C1 segment of cervical spinal cord (tissue), 14 donors: ENCODE data around the gene MAP3K12.
A peak's percentile ranks its signal among the peaks of the same experiment; 100 is the strongest.
"Not testable (repeated sequence)": the region's sequence is repeated elsewhere in the genome, so short reads cannot be mapped to it uniquely, and the experiment has no call there.

ENCODE experiments used
- DNase-seq, 14 donors: peaks; one replicate each; lab custom pipeline; 2025; lab: John Stamatoyannopoulos, UW

Gene MAP3K12

DNA sequence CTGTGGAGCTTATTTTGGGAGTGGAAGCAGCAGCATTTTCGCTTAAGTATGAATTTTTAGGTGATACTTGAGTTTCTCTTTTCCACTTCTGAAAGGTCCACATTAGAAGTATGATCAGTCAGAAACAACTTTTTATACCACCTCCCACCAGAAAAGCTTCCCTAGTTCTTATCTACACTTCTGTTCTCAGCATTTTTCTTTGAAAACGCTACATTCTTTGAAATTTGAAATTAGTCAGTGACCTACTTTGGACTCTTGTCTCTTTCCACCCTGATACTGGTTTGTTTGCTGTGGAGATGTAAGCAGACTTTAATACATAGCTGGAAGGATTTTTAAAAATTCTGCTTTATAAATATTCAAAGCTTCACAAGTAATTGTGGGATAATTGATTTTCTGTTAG lies 25.2 kb downstream of the MAP3K12 start:
- no peak for DNase-seq

DNA sequence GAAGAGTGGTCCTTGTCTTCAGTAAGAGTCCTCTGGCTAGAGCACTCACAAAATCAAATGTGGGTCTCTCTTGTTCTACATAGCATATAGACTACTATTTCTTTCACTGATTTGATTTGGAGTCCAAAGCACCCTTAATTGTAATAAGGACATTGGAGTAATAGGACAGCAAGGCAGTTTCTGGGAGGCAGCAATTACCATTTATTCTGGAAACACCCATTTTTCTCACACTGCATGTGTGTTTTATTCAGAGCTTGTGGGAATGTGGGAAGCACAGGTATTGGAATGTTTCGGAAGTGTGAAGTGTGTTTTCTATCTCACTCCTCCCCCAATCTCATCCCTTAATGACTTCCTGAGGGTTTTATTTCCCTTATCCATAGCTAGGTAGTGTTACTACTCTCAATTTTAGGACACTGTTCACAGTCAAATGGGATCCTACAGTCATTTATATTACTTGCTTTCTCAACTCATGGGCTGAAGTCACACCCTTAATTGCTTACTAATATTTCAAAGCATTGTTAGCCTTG lies 27.1 kb downstream of the MAP3K12 start:
- no peak for DNase-seq

DNA sequence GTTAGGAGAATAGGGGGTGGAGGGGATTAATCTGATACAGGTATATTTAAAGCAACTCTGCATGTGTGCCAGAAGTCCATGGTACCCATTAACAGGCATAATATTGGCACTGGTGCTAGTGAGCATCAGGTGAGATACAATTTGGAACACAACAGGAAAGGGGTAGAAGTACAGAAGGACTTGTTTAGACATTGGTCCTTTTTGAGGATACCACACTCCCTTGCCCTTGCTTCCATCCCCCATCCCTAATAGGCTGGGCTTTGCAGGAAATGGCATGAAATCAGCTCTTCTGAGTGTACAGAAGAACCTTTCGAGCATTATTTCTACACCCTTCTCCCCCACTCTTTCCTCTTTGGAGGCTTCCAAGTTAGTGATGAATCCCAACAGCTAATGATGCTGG lies 31.0 kb downstream of the MAP3K12 start:
- no peak for DNase-seq

DNA sequence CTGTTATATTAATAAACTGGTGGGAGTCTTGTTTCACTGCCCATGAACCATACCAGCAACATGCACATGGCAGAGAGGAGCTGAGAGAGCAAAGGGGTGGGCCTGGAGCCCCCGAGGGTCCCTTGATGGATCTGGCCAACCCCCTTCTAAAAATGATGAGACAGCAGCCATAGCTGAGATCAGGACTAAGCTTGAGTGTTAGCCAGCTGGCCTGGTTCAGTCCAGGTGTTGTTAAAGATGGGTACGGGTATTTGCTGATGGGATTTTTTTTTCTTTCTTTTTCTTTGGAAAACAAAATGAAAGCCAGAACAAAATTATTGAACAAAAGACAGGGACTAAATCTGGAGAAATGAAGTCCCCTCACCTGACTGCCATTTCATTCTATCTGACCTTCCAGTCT lies 31.4 kb downstream of the MAP3K12 start:
- no peak for DNase-seq

DNA sequence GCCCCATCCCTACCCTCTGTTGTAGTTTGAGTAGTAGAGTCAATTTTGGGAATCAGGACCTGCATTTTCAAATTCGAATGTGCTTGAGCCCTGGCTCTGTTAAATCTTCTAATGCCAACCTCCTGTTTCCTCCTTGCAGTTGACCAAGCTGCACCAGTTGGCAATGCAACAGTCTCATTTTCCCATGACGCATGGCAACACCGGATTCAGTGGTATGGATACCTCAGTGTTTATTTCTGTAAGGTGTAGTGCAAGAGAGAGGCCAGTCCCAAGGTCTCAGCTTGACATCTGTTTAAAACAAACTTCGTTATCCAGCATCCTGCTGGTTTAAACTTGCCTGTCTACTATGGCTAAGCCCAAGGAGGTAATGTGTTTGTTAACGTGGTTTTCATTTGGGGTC lies 32.2 kb downstream of the MAP3K12 start:
- no peak for DNase-seq

DNA sequence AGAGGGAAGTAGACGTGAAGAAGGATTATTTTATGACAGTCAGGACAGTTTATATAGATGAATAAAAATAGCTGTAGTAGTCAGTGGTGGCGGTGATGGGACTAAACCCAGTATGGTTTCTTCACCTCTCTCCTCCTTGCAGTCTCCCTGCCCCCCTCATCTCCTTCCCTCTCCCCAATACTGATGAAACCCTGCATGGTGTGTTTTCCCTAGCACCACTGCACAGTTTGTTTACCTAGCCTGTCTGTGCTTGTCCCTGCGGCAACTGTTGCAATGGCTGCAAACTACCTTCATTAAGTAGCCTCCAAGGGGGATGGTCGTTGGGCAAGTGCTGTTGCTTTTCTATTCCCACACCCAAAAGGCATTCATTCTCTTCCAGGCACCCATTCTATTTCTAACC lies 32.6 kb downstream of the MAP3K12 start:
- no peak for DNase-seq

DNA sequence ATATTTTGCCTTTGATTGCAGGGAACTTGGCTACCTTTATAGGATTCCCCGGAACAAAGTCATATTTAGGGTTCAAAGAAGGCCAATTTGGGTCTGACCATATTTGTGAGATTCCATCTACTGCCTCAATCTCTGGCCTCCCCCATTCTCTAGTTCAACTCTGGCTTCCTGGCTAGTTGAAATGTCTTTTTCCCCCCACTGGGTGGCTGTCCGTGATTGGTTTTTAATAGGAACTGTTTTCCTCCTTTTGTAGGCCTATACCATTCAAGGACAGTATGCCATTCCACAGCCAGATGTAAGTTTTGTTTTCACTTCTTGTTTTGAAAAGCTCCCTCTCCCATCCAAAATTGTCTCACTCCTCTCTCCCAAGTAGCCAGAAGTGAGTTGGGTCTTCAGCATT lies 33.6 kb downstream of the MAP3K12 start:
- DNase-seq: no peak

DNA sequence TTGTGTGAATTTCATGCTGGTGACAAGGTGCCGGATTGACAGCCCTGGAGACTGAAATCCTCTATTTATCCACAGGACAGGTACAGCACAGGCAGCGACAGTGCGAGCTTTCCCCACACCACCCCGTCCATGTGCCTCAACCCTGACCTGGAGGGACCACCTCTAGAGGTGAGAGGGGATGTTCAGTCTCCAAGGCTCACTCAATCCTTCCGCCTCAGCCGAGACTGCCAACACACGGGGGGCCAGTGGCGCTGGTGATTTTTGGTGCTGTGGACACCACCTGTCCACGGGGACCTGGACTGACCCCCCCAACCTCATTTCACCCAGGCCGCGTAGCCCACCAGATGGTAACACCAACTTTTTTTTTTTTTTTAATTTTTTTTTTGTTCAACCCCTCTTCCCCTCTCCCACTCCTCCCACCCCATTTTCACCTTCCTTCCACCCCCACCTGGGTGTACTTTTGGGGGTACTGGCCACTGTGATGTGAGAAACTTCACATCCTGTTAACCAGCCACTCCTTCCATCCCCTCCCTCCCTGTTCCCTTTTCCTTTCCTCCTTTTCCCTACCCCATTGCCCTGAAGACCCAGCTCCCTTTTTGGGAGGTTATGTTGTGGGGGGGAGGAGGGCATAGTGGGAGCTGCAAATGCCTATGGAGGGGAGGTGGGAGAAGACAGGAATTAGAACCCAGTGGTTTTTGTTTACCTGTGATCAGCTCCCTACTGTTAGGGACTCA lies 34.4 kb downstream of the MAP3K12 start:
- no peak for DNase-seq

DNA sequence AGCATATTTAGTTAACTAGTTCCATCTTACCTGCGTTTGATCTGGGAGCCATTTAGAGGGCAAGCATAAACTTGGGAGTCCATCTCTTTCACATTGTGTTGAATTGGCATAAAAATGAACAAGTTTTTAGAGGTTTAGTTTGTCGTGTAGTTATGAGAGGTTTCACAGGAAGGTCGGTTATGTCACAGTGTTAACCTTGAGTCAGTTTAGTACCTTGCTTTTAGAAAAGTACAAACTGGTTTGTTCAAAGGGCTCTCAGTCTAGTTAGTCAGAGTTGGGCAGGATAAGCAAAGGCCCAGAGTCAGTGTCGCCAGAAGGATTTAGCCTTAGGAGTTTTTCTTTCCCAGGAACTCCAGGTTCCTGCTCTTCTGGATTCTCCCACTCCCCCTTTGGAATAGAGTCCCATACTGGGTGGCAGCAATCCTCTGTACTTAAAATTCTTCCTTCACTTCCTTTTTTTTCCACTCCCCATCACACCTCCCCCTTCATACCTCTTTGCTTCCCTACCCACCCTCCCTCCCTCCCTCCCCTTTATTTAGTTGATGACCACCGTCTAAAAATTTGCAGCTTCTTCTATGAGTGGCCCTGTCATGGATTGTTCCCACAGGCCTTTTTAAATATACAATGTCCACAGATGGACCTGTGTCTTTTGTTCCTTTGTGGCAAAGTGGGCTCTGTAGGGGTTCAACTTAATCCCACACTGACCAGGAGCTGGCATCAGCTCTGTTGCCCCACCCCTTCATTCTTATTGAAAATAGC lies 35.3 kb downstream of the MAP3K12 start:
- DNase-seq: no peak

DNA sequence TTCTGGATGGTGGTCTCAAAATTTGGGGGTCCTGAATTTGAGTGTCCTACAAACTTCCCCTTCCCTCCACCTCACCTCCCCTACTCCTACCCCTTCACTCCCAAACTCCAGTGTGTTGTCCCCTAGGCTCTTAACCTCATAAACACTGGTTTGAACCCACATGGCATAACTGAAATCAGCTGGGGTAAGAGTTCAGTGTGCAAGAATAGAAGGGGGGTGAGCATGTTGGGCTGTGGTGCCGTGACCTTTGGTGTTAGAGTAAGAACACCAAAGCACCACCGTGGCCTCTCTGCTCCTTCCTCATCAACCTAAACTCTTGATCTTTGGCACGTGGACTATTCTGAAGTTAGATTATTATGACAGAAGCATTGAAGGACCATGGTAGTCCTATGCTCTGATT lies 36.3 kb downstream of the MAP3K12 start:
- DNase-seq: no peak

DNA sequence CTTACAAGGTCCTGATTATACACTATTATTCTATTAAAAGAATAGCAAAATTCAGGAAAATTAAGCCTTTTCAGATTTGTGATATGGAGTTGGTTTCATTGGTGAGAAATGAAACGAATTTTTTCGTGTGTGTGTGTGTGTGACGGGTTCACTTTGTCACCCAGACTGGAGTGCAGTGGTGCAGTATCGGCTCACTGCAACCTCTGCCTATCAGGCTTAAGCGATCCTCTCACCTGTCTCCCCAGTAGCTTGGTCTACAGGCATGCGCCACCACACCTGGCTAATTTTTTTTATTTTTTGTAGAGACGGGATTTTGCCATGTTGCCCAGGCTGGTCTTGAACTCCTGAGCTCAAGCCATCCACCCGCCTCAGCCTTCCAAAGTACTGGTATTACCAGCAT lies 37.7 kb downstream of the MAP3K12 start:
- DNase-seq: no peak

DNA sequence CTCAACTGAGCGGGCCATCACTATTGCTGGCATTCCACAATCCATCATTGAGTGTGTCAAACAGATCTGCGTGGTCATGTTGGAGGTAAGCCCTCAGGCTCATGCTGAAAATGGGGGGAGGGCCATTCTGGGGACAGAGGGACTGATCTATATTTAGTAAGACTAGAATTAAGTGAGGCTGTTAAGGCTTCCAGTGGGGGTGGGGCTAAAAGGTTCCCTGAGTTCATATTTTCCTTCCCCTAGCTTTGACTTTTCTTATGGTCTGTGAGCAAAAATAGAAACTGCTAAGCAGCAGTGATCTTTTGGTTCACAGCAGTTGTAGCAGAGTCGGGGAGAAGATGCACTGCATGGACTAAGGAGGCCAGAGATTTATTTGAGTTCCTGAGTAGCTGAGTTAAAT lies 38.2 kb downstream of the MAP3K12 start:
- DNase-seq: no peak

DNA sequence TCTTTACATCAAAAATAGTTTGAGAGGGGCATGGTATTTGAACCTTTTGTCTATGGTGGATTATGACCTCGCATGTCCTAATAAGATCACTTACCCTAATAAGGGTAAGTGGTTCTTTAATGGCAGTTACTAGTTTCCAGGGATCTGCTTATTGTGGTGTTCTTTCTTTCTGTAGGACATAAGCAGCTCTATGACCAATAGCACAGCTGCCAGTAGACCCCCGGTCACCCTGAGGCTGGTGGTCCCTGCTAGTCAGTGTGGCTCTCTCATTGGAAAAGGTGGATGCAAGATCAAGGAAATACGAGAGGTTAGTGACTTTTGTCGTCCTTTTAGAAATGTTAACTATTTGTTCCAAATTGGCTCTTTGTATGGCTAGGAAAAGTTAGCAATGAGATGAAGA lies 40.2 kb downstream of the MAP3K12 start:
- no peak for DNase-seq

DNA sequence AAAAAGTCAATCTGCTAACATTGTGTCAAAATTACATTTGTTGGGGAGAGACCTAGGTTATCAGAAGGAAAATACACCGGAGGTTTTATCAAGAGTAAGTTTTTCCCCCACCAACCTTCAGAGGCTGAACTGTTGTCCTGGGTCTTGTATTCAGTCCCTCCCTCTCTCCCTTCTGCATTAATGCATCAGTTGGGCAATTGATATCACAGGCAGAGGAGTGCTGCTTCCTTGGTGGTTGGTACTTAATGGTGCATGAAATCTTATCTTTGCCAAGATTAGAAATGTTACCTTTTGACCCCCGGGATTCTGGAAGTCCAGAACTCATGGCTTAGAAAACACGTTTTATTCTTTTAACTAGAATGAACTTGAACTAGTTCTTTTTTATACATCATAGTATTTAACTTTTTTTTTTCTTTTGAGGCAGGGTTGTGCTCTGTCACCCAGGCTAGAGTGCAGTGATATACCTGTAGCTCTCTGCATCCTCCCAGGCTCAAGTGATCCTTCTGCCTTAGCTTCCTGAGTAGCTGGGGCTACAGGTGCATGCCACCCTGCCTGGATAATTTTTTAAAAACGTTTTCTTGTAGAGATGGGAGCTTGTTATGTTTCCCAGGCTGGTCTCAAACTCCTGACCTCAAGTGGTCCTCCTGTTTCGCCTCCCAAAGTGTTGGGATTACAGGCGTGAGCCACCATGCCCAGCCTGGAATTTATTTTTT lies 42.4 kb downstream of the MAP3K12 start:
- no peak for DNase-seq

DNA sequence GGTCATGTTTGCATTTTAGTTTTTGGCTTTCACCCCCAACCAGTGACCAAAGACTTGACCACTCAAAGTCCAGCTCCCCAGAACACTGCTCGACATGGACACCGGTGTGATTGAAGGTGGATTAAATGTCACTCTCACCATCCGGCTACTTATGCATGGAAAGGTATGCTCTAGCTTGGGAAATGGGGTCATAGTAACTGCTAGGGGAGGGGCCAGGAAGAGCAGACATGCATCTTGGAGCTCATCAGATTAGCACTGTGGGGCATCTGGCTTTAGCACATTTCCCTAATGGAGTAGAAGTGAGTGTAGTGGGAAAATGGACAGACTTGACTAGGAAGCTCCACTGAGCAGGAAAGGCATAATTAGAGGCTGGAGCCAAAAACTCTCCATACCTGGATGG lies 44.6 kb downstream of the MAP3K12 start:
- DNase-seq: peak in 1 of 14 donors; percentile 93

DNA sequence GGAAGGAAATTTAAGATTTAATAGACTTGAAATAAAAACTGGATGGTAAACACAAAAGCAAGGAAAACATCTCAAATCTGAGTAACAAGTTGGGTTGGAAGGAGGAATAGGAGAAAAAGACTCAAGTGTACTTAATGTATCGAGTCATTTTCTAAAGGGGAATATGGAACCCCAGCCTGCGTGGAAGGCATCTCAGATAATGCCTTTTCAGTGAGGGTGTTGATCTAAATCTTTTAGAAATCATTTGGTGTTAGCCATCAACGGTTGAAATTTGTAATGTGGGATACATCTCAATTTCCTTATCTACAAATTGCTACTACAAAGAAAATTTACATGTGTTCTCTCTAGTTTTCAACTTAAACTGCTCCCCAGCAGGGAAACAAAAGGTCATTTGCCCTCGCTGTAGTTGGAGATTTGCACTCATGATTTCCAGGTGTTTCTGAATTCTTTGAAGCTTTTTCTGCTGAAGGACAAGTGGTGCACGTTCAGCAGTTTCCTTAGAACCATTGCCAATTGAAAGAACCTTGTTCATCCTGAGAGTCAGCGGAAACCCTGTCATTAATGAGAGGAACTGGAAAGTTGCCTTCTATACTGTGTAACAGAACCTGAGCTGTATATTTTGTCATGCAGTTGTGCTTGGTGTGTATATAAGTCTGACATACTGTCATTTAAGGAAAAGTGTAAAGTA lies 45.2 kb downstream of the MAP3K12 start:
- no peak for DNase-seq

DNA sequence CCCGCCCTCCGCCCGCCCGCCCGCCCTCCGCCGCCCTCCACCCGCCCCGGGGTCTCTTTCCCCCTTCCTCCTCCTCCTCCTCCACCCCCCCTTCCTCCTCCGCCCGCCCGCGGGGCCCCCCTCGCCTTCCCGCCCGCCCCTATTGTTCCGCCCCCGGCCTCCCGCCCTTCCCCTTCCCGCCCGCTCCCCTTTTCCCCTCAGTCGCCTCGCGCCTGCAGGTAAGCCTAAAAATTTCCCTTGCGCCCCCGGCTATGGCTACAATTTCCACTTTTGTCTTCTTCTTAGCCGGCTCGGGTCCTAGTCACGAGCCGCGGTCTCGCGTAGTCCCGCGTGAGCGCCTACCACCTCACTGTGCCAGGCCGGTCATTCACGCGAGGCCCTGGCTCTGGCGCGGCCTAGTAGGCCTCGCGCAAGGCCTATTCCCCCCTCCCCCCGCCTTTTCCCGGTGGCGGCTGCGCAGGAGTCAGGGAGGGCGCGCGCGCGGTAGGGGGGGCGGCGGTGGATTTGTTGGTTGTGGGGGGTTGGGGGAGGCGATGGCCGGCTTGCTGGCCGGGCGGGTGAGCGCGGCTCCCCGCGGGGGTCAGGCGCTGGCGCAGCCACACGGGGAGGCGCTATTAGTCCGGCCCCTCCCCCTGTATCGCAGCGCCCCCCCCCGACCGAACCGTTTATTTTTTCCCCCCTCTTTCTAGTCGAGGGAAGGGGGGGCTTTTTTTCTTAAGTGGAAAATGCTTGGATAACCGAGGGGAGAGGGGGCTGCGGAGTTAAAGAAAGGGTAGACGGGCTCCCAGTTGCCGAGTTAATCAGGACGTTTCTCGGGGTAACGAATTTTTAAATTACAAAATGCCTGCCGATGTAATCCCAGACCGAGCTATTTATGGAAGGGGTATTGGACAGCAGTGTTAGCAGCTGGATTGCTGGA lies 46.8 kb downstream of the MAP3K12 start:
- peak; percentile 13 to 94 (median 84) for DNase-seq

DNA sequence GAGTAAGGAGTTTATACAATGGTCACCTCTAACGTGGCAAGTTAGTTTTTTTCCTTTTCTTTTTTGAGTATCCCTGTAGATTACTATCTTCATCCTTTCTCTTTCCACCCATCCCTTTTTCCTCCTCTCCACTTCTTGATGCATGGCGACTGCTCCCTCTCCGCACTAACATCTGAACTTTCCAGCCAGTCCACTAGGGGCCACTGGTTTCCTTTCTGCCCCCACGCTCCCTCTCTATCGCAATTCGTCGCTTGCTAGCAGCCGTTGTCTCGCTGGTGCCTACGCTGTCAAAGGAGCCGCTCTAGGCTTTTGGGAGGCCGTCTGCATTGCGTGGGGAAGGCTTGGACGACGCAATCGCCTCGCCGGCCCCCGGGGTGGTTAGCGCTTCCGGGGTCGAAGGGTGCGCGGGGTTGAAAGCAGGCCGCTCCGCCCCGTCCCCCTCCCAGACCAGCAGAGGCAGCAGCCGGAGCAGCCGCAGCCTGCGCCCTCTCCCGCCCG lies 47.5 kb downstream of the MAP3K12 start, which contains the start of gene PCBP2:
TSS of gene PCBP2 (plus strand) at position 442 of the 498 bp plus-strand sequence. CDS start 2,699 bp downstream, outside the sequence.
- peak; percentile 83 to 99 (median 97) for DNase-seq

DNA sequence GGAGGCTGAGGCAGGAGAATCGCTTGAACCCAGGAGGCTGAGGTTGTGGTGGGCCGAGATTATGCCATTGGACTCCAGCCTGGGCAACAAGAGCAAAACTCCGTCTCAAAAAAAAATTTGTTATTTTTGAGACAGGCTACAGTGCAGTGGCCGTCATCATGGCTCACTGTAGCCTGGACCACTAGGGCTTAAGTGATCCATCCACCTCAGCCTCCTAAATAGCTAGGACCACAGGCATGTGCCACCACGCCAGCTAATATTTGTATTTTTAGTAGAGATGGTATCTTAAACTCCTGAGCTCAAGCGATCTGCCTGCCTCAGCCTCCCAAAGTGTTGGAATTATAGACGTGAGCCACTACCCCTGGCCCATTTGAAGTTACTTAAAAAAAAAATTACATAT lies 48.3 kb downstream of the MAP3K12 start:
- no peak for DNase-seq

DNA sequence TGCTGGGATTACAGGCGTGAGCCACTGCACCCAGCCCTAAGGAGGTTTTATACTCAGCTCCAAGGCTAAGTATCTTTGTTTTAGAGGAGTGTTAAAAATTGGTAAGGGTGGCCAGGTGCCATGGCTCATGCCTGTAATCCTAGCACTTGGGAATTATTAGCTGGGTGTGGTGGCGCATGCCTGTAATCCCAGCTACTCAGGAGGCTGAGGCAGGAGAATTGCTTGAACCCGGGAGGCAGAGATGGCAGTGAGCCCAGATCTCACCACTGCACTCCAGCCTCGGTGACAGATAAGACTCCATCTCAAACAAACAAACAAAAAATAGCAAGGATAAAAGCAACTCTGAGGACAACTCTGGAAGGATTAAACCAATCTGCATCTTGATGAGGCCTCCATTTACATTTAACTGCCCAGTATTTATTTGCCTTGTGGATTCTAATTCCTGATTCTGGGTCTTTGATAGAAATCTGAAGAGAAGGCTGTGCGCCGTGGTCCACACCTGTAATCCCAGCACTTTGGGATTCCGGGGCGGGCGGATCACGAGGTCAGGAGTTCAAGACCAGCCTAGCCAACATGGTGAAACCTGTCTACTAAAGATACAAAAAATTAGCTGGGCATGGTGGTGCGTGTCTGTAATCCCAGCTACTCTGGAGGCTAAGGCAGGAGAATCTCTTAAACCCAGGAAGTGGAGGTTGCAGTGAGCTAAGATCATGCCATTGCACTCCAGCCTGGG lies 54.5 kb downstream of the MAP3K12 start:
- DNase-seq: not testable (repeated sequence)
